GM12878 (cell line): Measurements from ENCODE around the gene CDK5R1. TPM values are rescaled to one million over a fixed set of nuclear protein-coding genes. Genes with fewer than 3 reads are reported as not detected.

Experiments
- EP300 ChIP-seq, 2 experiments: fragments of 150-350 bp in 1 of 2; IDR thresholded peaks; 2 replicates each; pipeline ENCODE4 v1.6.1; 2011 to 2012; ENCODE audit warnings: low read depth in 2 of 2, low read length in 2 of 2, borderline replicate concordance in 1 of 2, improper control_type of control experiment in 1 of 2, inconsistent platforms in 1 of 2; ENCODE audit not compliant: control insufficient read depth in 1 of 2
- ETV6 ChIP-seq, 2 experiments: fragments of 450-650 bp in 1 of 2; IDR thresholded peaks in 1 of 2; conservative IDR thresholded peaks in 1 of 2; 2 replicates each; pipeline ENCODE4 v1.6.1; 2014; ENCODE audit warnings: antibody characterized with exemption in 1 of 2, borderline replicate concordance in 1 of 2, low read depth in 1 of 2, mild to moderate bottlenecking in 1 of 2, moderate library complexity in 1 of 2
- HDGF ChIP-seq: fragments of 450-650 bp; IDR thresholded peaks from 2 replicates; pipeline ENCODE4 v1.6.1; 2016; ENCODE audit warnings: antibody characterized with exemption
- KAT2A ChIP-seq: conservative IDR thresholded peaks from 2 replicates; pipeline ENCODE4 v1.6.1; 2011; ENCODE audit warnings: low read depth, low read length; ENCODE audit not compliant: control insufficient read depth
- KLF5 ChIP-seq: fragments of 450-650 bp; IDR thresholded peaks from 2 replicates; pipeline ENCODE4 v1.6.1; 2014; ENCODE audit warnings: mild to moderate bottlenecking; ENCODE audit not compliant: partially characterized antibody
- NBN ChIP-seq: fragments of 450-650 bp; IDR thresholded peaks from 2 replicates; pipeline ENCODE4 v1.6.1; 2016
- NFYB ChIP-seq: IDR thresholded peaks from 2 replicates; pipeline ENCODE4 v1.6.1; 2011; ENCODE audit warnings: low read depth, mild to moderate bottlenecking, low read length, improper control_type of control experiment, moderate library complexity; ENCODE audit not compliant: insufficient read depth
- RFX5 ChIP-seq: IDR thresholded peaks from 2 replicates; pipeline ENCODE4 v1.6.1; 2011; ENCODE audit warnings: low read depth, low read length, improper control_type of control experiment
- SP1 ChIP-seq: IDR thresholded peaks from one replicate; pipeline ENCODE4 v1.6.1; 2011; ENCODE audit warnings: low read depth, low read length
- TAF1 ChIP-seq: IDR thresholded peaks from 2 replicates; pipeline ENCODE4 v1.6.1; 2011; ENCODE audit warnings: mild to moderate bottlenecking, low read depth, low read length, borderline replicate concordance
- TARDBP ChIP-seq: IDR thresholded peaks from 2 replicates; pipeline ENCODE4 v1.6.1; 2016; ENCODE audit warnings: borderline replicate concordance
- TCF7 ChIP-seq: IDR thresholded peaks from 2 replicates; pipeline ENCODE4 v1.6.1; 2014; ENCODE audit warnings: antibody characterized with exemption, borderline replicate concordance
- YBX1 ChIP-seq: fragments of 450-650 bp; IDR thresholded peaks from 2 replicates; pipeline ENCODE4 v1.6.1; 2016; ENCODE audit warnings: antibody characterized with exemption
- ZNF217 ChIP-seq: fragments of 450-650 bp; IDR thresholded peaks from 2 replicates; pipeline ENCODE4 v1.6.1; 2017; ENCODE audit warnings: antibody characterized with exemption, mild to moderate bottlenecking
- polyA plus RNA-seq, 11 experiments: library from polyadenylated mRNA; depleted of rRNA in 4 of 11; unstranded in 6 of 11; stranded (reverse) in 5 of 11; fragments of >200 nt; fragmentation: Nextera tagmentation in 4 of 11; fragmentation: Illumina TruSeq in 1 of 11; extraction: Ambion mirVana in 4 of 11; extraction: Trizol in 1 of 11; gene quantifications; 1 replicate in 1 of 11; 2 replicates in 10 of 11; pipeline versions ENCODE4 v1.2.1 to v1.2.3, GENCODE V29; 2011 to 2016; ENCODE audit warnings: inconsistent platforms in 2 of 11, missing spikeins in 2 of 11, low read depth in 1 of 11
- total RNA-seq, 4 experiments: library from RNA; depleted of rRNA in 3 of 4; stranded (reverse); fragments of >200 nt in 3 of 4; fragmentation: Illumina TruSeq in 1 of 4; extraction: Trizol in 1 of 4; gene quantifications; 2 replicates each; pipeline versions ENCODE4 v1.2.1 to v1.2.3, GENCODE V29; 2013 to 2021
- TF ChIP-seq, protein P1 (sequence below): IDR thresholded peaks from 2 replicates; pipeline ENCODE4 v1.6.1; 2011; ENCODE audit warnings: borderline replicate concordance, low read depth, mild to moderate bottlenecking, moderate library complexity, low read length; ENCODE audit not compliant: insufficient read depth, poor library complexity, severe bottlenecking
- TF ChIP-seq, protein P2 (sequence below): IDR thresholded peaks from 2 replicates; pipeline ENCODE4 v1.6.1; 2011; ENCODE audit warnings: low read depth, low read length, improper control_type of control experiment, borderline replicate concordance
- TF ChIP-seq, protein P3 (sequence below): fragments of 450-650 bp; IDR thresholded peaks from 2 replicates; pipeline ENCODE4 v1.6.1; 2017; ENCODE audit warnings: mild to moderate bottlenecking, moderate library complexity
- TF ChIP-seq, protein P4 (sequence below): IDR thresholded peaks from 2 replicates; pipeline ENCODE4 v1.6.1; 2012; ENCODE audit warnings: low read depth, low read length, improper control_type of control experiment
- TF ChIP-seq, protein P5 (sequence below): fragments of 450-650 bp; IDR thresholded peaks from 2 replicates; pipeline ENCODE4 v1.6.1; 2018; ENCODE audit warnings: mild to moderate bottlenecking, low read depth, moderate library complexity; ENCODE audit not compliant: partially characterized antibody

The CDK5R1 gene
- total and polyA plus RNA-seq, 10 of the 15 experiments (the other 5 are each of a cell fraction or from before 2014, with no cell fraction given), result 1.1 to 28.3 (median 12.2) TPM

DNA sequence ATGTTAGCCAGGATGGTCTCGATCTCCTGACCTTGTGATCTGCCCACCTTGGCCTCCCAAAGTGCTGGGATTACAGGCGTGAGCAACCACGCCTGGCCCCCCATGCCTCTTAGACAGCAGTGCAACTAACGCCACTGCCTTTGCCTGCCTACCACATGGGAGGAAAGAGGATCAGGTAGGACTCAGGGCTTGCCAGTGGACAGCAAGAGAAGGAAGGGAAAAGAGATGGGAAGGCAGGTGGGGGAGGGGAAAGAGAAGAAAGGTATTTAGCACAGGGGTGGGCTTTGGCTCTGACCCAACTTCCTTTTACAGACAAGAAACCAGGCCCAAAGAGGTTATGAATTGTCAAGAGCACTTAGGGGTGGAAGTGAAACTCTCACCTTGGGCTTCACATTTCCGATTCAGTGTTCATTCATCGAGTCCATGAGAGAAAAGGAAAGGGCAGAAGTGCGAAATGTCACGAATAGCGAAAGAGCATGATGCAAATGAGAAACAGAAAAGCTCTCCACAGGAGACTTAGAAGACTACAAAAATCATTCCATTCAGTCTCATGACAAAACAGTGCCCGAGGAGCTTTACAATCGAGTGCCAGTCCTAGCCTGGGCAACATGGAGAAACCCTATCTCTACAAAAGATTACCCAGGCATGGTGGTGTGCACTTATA lies 36.4 kb downstream of the CDK5R1 start (continued):
- TF ChIP-seq TAF1 (peak; percentile 66; the same call in 1 of the 2 replicates), ETV6 (conservative IDR thresholded peaks at IDR 0.05 in 1 of 2, IDR thresholded peaks at IDR 0.05 in 1 of 2; ENCODE audit: borderline replicate concordance in 1 of 2, low read depth in 1 of 2) (peak in 1 of 2 experiments; percentile 100; a peak in 2 of 4 replicates), TCF7 (peak; percentile 54; the same call in 1 of the 2 replicates), SP1 (peak; percentile 88), KAT2A (no peak), RFX5 (no peak), KLF5 (peak; percentile 91), HDGF (peak; percentile 99), EP300 (IDR thresholded peaks at IDR 0.05; ENCODE audit: borderline replicate concordance in 1 of 2, control insufficient read depth in 1 of 2, low read depth in 2 of 2, low read length in 2 of 2) (peak; percentile 99 to 100), NBN (peak; percentile 98), TARDBP (peak; percentile 8; the same call in 1 of the 2 replicates), YBX1 (no peak), NFYB (no peak), ZNF217 (peak; percentile 87)
- TF ChIP-seq, protein P1, sequence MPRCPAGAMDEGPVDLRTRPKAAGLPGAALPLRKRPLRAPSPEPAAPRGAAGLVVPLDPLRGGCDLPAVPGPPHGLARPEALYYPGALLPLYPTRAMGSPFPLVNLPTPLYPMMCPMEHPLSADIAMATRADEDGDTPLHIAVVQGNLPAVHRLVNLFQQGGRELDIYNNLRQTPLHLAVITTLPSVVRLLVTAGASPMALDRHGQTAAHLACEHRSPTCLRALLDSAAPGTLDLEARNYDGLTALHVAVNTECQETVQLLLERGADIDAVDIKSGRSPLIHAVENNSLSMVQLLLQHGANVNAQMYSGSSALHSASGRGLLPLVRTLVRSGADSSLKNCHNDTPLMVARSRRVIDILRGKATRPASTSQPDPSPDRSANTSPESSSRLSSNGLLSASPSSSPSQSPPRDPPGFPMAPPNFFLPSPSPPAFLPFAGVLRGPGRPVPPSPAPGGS, result peak; percentile 96
- TF ChIP-seq, protein P2, sequence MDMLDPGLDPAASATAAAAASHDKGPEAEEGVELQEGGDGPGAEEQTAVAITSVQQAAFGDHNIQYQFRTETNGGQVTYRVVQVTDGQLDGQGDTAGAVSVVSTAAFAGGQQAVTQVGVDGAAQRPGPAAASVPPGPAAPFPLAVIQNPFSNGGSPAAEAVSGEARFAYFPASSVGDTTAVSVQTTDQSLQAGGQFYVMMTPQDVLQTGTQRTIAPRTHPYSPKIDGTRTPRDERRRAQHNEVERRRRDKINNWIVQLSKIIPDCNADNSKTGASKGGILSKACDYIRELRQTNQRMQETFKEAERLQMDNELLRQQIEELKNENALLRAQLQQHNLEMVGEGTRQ, result no peak
- TF ChIP-seq, protein P3, sequence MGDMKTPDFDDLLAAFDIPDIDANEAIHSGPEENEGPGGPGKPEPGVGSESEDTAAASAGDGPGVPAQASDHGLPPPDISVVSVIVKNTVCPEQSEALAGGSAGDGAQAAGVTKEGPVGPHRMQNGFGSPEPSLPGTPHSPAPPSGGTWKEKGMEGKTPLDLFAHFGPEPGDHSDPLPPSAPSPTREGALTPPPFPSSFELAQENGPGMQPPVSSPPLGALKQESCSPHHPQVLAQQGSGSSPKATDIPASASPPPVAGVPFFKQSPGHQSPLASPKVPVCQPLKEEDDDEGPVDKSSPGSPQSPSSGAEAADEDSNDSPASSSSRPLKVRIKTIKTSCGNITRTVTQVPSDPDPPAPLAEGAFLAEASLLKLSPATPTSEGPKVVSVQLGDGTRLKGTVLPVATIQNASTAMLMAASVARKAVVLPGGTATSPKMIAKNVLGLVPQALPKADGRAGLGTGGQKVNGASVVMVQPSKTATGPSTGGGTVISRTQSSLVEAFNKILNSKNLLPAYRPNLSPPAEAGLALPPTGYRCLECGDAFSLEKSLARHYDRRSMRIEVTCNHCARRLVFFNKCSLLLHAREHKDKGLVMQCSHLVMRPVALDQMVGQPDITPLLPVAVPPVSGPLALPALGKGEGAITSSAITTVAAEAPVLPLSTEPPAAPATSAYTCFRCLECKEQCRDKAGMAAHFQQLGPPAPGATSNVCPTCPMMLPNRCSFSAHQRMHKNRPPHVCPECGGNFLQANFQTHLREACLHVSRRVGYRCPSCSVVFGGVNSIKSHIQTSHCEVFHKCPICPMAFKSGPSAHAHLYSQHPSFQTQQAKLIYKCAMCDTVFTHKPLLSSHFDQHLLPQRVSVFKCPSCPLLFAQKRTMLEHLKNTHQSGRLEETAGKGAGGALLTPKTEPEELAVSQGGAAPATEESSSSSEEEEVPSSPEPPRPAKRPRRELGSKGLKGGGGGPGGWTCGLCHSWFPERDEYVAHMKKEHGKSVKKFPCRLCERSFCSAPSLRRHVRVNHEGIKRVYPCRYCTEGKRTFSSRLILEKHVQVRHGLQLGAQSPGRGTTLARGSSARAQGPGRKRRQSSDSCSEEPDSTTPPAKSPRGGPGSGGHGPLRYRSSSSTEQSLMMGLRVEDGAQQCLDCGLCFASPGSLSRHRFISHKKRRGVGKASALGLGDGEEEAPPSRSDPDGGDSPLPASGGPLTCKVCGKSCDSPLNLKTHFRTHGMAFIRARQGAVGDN, result peak; percentile 93
- TF ChIP-seq, protein P4, sequence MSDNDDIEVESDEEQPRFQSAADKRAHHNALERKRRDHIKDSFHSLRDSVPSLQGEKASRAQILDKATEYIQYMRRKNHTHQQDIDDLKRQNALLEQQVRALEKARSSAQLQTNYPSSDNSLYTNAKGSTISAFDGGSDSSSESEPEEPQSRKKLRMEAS, result no peak
- TF ChIP-seq, protein P5, sequence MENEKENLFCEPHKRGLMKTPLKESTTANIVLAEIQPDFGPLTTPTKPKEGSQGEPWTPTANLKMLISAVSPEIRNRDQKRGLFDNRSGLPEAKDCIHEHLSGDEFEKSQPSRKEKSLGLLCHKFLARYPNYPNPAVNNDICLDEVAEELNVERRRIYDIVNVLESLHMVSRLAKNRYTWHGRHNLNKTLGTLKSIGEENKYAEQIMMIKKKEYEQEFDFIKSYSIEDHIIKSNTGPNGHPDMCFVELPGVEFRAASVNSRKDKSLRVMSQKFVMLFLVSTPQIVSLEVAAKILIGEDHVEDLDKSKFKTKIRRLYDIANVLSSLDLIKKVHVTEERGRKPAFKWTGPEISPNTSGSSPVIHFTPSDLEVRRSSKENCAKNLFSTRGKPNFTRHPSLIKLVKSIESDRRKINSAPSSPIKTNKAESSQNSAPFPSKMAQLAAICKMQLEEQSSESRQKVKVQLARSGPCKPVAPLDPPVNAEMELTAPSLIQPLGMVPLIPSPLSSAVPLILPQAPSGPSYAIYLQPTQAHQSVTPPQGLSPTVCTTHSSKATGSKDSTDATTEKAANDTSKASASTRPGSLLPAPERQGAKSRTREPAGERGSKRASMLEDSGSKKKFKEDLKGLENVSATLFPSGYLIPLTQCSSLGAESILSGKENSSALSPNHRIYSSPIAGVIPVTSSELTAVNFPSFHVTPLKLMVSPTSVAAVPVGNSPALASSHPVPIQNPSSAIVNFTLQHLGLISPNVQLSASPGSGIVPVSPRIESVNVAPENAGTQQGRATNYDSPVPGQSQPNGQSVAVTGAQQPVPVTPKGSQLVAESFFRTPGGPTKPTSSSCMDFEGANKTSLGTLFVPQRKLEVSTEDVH, result peak; percentile 74
